Adipose tissue (tissue), 3 donors: Measurements from ENCODE around the gene LRRC57. TPM values are rescaled to one million over a fixed set of nuclear protein-coding genes. Genes with fewer than 3 reads are reported as not detected.

Experiments
- H3K27ac ChIP-seq: one replicate; pipeline ENCODE4 v1.5.1; 2013; ENCODE audit warnings: low read depth, low read length
- WGBS, 3 donors: extraction: QIAGEN DNeasy Blood & Tissue Kit; methylation state at CpG; one replicate each; pipeline ENCODE4 v1.1.7; 2013; 5-methylcytosine and 5-hydroxymethylcytosine counted together
- polyA plus RNA-seq, 3 donors: library from polyadenylated mRNA; stranded (reverse); fragments of 200-250 nt; gene quantifications; one replicate each; pipeline ENCODE4 v1.2.3, GENCODE V29; 2013
- donor health status: healthy with polysubstance abuse.
- donor health status: Bipolar disorder and iron deficiency.
- donor health status: healthy.

LRRC57 gene
- polyA plus RNA-seq, 3 donors = 6.2 to 10.7 (median 7.3) TPM

- 67 to 81% (median 69%) methylated on average over 6 of the region's 6 CpGs for WGBS, 3 donors
- H3K27ac ChIP-seq = no peak overlapping the region
Observed at GRCh38 chr15:42498212-42499068, 50.2 kb downstream of the LRRC57 start.

- WGBS, 3 donors = 0% methylated on average over 43 of the region's 43 CpGs
- H3K27ac ChIP-seq = peak within 1 kb of the TSS; percentile 77
Observed at GRCh38 chr15:42495361-42496212, 53.0 kb downstream of the LRRC57 start, which contains the start of gene SNAP23. Gene SNAP23, plus strand, starts transcription at chr15:42495634. Its CDS starts 16,213 bp downstream, at chr15:42511847.

GRCh38 chr15:42494998-42495360 is 53.6 kb downstream of the LRRC57 start:
- 2 to 4% (median 3%) methylated on average over 10 of the region's 10 CpGs for WGBS, 3 donors
- peak overlapping the region; percentile 48 for H3K27ac ChIP-seq

- 42 to 97% (median 71%) methylated on average over 1 of the region's 1 CpG for WGBS, 3 donors
- no peak overlapping the region for H3K27ac ChIP-seq
Observed at GRCh38 chr15:42493679-42494078, 54.9 kb downstream of the LRRC57 start.

GRCh38 chr15:42491539-42492225 is 56.9 kb downstream of the LRRC57 start:
- WGBS, 3 donors = 84 to 89% (median 87%) methylated on average over 18 of the region's 18 CpGs
- peak overlapping the region; percentile 74 for H3K27ac ChIP-seq

- H3K27ac ChIP-seq = peak within 1 kb of the TSS; percentile 74
- 0 to 1% (median 1%) methylated on average over 49 to 51 of the region's 51 CpGs for WGBS, 3 donors
Observed at GRCh38 chr15:42490671-42491538, 57.7 kb downstream of the LRRC57 start, which contains the start of gene ZNF106. Gene ZNF106, minus strand, starts transcription at chr15:42491141. Its CDS starts 18,852 bp downstream, at chr15:42472289.

GRCh38 chr15:42490291-42490670 is 58.3 kb downstream of the LRRC57 start:
- H3K27ac ChIP-seq = no peak overlapping the region
- 1 to 3% (median 2%) methylated on average over 11 of the region's 11 CpGs for WGBS, 3 donors

Other genes with a start within 250 kb of the LRRC57 start
- 1 to 10 TPM; 3.9 to 9.7 (median 8.3) TPM for gene CAPN3, start 189.3 kb downstream of the LRRC57 start, polyA plus RNA-seq
- gene ZNF106, start 57.7 kb downstream of the LRRC57 start, polyA plus RNA-seq = 10 to 100 TPM in 2 of 3 donors, 1 to 10 TPM in 1; 6.8 to 30.7 (median 24.2) TPM
- 10 to 100 TPM; 19.3 to 70.4 (median 38.9) TPM for gene SNAP23, start 53.2 kb downstream of the LRRC57 start, polyA plus RNA-seq
- gene HAUS2, start within 50 bp of the LRRC57 start, polyA plus RNA-seq = 10 to 100 TPM in 2 of 3 donors, 1 to 10 TPM in 1; 8.1 to 17.8 (median 13.8) TPM
- 10 to 100 TPM in 1 of 3 donors, 1 to 10 TPM in 1, under 1 TPM in 1; 0.78 to 15.0 (median 3.8) TPM for gene STARD9, start 26.8 kb upstream of the LRRC57 start, polyA plus RNA-seq
- 1 to 10 TPM; 6.3 to 8.8 (median 7.6) TPM for gene CDAN1, start 188.3 kb upstream of the LRRC57 start, polyA plus RNA-seq